Epithelial cell of esophagus (primary cell): ENCODE measurements around the gene ATF5.

Experiments
- DNase-seq: peaks from one replicate; pipeline ENCODE4 v3.0.0; 2010; ENCODE audit warnings: low read depth
- H3K4me3 ChIP-seq: 2 replicates; pipeline ENCODE4 v1.5.1; 2011; ENCODE audit warnings: mild to moderate bottlenecking, low read length, control low read depth
- TF ChIP-seq, protein P1 (sequence below): IDR thresholded peaks from 2 replicates; pipeline ENCODE4 v1.5.1; 2011; ENCODE audit warnings: low read depth, mild to moderate bottlenecking, low read length, control low read depth, inconsistent platforms; ENCODE audit not compliant: insufficient read depth; ENCODE audit errors: missing control alignments

ATF5 gene

GRCh38 chr19:49972841-49973240, 43.8 kb downstream of the ATF5 start:
- no peak for DNase-seq

DNA sequence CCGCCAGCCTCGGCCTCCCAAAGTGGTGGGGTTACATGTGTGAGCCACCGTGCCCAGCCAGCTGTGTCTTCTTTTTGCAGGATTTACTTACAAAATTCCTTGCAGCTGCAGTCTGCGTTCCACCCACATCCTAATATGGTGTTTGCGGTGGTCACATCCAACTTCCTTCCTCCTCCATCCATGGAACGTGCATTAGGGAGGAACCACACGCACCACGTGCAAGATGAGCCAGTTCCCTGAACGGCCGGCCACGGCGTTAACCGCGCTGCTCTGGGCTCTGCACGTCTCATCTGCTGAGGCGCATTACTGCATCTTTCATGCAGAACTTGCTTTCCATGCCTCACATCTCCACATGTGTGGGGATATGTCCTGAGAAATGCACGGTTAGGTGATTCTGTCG, 45.0 kb downstream of the ATF5 start:
- TF ChIP-seq, protein P1, sequence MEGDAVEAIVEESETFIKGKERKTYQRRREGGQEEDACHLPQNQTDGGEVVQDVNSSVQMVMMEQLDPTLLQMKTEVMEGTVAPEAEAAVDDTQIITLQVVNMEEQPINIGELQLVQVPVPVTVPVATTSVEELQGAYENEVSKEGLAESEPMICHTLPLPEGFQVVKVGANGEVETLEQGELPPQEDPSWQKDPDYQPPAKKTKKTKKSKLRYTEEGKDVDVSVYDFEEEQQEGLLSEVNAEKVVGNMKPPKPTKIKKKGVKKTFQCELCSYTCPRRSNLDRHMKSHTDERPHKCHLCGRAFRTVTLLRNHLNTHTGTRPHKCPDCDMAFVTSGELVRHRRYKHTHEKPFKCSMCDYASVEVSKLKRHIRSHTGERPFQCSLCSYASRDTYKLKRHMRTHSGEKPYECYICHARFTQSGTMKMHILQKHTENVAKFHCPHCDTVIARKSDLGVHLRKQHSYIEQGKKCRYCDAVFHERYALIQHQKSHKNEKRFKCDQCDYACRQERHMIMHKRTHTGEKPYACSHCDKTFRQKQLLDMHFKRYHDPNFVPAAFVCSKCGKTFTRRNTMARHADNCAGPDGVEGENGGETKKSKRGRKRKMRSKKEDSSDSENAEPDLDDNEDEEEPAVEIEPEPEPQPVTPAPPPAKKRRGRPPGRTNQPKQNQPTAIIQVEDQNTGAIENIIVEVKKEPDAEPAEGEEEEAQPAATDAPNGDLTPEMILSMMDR, result no peak
- DNase-seq, result no peak
- H3K4me3 ChIP-seq, result no peak overlapping the region

More at GRCh38 chr19:49972841-49973240, 43.8 kb downstream of the ATF5 start:
- H3K4me3 ChIP-seq, result no peak overlapping the region
- TF ChIP-seq, protein P1, result no peak

DNA sequence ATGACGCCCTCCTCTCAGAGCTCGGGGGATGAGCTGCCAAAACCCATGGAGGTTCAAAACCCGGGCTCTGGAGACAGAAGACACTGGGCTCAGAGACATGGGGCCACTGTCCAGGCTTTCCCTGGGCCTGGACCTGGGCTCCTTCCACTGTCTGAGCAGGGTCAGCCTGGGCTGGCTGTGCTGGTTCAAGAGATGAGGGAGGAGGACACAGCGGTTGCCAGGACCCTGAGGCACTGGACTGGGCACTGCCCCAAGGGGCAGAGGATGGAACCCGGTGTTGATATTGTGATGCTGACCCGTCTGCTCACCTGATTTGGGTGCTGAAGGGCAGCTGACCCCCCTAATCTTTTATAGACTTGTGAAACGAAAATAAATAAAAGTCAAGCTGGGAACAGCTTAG, 46.0 kb downstream of the ATF5 start:
- no peak for DNase-seq
- TF ChIP-seq, protein P1, result no peak
- no peak overlapping the region for H3K4me3 ChIP-seq

DNA sequence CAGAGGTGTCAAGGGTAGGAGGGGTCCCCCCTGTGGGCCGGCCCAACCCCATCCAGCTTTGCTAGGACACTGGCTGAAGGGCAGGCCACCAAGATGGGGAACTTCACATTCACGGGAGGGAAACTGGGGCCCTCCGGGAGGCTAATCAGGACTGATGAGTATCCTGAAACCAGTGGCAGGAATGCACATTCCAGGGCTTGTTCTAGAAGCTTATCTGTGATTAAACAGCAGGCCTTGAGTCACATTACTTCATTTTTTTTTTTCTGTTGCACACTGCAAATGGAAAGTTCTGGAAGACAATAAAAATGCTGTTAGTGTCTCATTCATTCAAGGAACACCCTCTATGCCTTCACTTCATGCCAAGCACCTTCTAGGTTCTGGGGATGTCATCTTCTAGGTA, 47.5 kb downstream of the ATF5 start:
- DNase-seq, result no peak
- H3K4me3 ChIP-seq, result no peak overlapping the region
- TF ChIP-seq, protein P1, result no peak

DNA sequence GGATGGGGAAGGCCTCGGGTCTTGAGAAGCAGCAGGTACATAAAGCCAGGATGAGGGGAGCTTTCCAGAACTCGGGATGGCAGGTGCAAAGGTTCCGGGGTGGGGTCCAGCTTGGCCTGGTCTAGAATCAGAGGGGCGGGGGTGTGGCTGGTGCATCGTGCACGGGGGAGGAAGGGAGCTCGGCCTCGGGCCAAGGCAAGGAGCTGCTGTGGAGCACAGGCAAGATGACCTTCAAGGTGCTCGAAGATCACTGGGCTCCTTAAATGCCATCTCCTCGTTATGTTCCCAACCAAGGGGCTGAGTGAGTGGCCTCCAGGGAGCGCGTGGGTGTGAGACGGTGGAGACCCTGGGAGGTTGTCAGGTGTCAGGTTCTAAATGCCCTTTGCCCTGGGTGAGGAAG, 48.1 kb downstream of the ATF5 start:
- DNase-seq, result no peak
- TF ChIP-seq, protein P1, result no peak
- no peak overlapping the region for H3K4me3 ChIP-seq

GRCh38 chr19:49977881-49978280, 48.9 kb downstream of the ATF5 start:
- no peak overlapping the region for H3K4me3 ChIP-seq
- no peak for DNase-seq
- TF ChIP-seq, protein P1, result no peak

- DNase-seq, result no peak
- no peak overlapping the region for H3K4me3 ChIP-seq
- TF ChIP-seq, protein P1, result no peak
These were observed 49.3 kb downstream of the ATF5 start for GRCh38 chr19:49978324-49978723.
